ACC112 (cell line): ENCODE measurements around the gene GPBAR1.

ENCODE experiments used
- H2AFZ ChIP-seq: fragments of 200-600 bp; sonication (generic); one replicate; pipeline ENCODE4 v1.6.0; 2017; ENCODE audit warnings: antibody characterized with exemption, low read length; ENCODE audit not compliant: unreplicated experiment
- H3K27ac ChIP-seq: fragments of 200-600 bp; sonication (generic); 2 replicates; pipeline ENCODE4 v1.5.1; 2014; ENCODE audit warnings: low read depth, mild to moderate bottlenecking, antibody characterized with exemption, low read length, moderate library complexity
- H3K27me3 ChIP-seq: fragments of 200-600 bp; sonication (generic); 2 replicates; pipeline ENCODE4 v1.6.1; 2014; ENCODE audit warnings: mild to moderate bottlenecking, antibody characterized with exemption, low read length, moderate library complexity, mixed read lengths; ENCODE audit not compliant: insufficient read depth
- H3K36me3 ChIP-seq: fragments of 200-600 bp; sonication (generic); 2 replicates; pipeline ENCODE4 v1.6.1; 2016; ENCODE audit warnings: mild to moderate bottlenecking, antibody characterized with exemption, low read length, moderate library complexity, mixed read lengths; ENCODE audit not compliant: insufficient read depth
- H3K4me1 ChIP-seq: fragments of 200-600 bp; sonication (generic); one replicate; pipeline ENCODE4 v1.6.1; 2016; ENCODE audit warnings: low read length, mixed read lengths; ENCODE audit not compliant: insufficient read depth, unreplicated experiment, control insufficient read depth
- H3K4me3 ChIP-seq: fragments of 200-600 bp; sonication (generic); 2 replicates; pipeline ENCODE4 v1.5.1; 2014; ENCODE audit warnings: mild to moderate bottlenecking, low read depth, low read length
- H3K79me2 ChIP-seq: fragments of 200-600 bp; sonication (generic); one replicate; pipeline ENCODE4 v1.6.0; 2016; ENCODE audit warnings: low read length; ENCODE audit not compliant: control insufficient read depth, unreplicated experiment, insufficient read depth

The GPBAR1 gene

GRCh38 chr2:218289639-218290315, 29.0 kb downstream of the GPBAR1 start:
- no peak overlapping the region for H3K27ac ChIP-seq
- no peaks in the 10 kb centered on the region for H3K27me3 ChIP-seq
- H2AFZ ChIP-seq, result no peak overlapping the region
- peaks cover 51% of the 10 kb centered on the region for H3K4me1 ChIP-seq
- peaks cover 60% of the 10 kb centered on the region for H3K79me2 ChIP-seq
- no peaks in the 10 kb centered on the region for H3K36me3 ChIP-seq
- H3K4me3 ChIP-seq, result peak overlapping the region; percentile 93

DNA sequence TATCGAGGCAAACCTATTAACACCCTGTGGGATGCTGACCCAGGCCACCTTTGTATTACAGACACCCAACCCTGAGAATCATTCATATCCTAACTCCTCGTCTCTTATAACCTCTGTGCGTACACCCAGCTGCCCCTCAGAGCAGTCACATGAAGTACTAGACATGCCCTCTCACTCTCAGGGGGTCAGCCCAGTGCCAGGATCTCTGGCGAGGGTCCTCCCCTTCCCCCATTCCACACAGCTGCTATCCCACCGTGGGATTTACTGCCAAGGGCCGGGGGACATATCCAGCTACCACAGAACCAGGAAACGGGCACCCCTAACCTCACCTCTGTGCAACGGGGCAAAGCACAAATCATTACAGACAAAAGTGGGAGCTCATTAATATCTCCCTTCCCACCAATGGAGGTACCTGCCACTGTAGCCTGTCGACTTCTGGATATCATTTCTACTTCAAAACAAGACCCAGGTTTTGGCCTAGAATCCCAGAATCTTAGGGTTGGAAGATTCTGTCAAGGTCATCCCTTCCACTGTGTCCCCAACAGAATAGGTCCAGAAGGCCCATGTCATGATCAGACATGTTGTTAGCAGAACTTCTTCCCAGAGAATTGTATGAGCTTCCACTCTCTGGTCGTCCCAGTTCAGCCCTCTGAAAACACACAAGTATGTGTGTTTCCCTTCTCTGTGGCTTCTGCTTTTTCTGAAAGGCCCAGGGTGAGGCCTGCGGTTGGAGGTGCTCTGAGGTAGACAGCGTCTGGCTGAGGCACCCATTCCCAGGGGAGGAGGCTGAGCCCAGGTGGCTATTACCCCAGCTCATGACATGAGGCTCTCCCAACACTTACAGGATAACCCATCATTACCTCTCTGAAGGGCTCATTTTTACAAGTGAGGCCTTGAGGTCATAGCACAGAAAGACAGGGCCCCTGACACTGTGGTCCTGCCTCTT, 29.8 kb downstream of the GPBAR1 start:
- no peaks in the 10 kb centered on the region for H3K27me3 ChIP-seq
- H3K4me1 ChIP-seq, result peaks cover 43% of the 10 kb centered on the region

GRCh38 chr2:218291318-218292047, 30.7 kb downstream of the GPBAR1 start:
- Histone ChIP-seq H3K27me3 (no peaks in the 10 kb centered on the region), H3K4me1 (peaks cover 34% of the 10 kb centered on the region), H3K79me2 (peaks cover 45% of the 10 kb centered on the region), H3K27ac (peak overlapping the region; percentile 41), H3K4me3 (peak overlapping the region; percentile 93), H2AFZ (peak overlapping the region; percentile 70), H3K36me3 (no peaks in the 10 kb centered on the region)

More for the DNA sequence above, 29.8 kb downstream of the GPBAR1 start:
- peak overlapping the region; percentile 41 for H3K27ac ChIP-seq
- peak overlapping the region; percentile 93 for H3K4me3 ChIP-seq
- no peaks in the 10 kb centered on the region for H3K36me3 ChIP-seq
- peaks cover 52% of the 10 kb centered on the region for H3K79me2 ChIP-seq
- H2AFZ ChIP-seq, result no peak overlapping the region

DNA sequence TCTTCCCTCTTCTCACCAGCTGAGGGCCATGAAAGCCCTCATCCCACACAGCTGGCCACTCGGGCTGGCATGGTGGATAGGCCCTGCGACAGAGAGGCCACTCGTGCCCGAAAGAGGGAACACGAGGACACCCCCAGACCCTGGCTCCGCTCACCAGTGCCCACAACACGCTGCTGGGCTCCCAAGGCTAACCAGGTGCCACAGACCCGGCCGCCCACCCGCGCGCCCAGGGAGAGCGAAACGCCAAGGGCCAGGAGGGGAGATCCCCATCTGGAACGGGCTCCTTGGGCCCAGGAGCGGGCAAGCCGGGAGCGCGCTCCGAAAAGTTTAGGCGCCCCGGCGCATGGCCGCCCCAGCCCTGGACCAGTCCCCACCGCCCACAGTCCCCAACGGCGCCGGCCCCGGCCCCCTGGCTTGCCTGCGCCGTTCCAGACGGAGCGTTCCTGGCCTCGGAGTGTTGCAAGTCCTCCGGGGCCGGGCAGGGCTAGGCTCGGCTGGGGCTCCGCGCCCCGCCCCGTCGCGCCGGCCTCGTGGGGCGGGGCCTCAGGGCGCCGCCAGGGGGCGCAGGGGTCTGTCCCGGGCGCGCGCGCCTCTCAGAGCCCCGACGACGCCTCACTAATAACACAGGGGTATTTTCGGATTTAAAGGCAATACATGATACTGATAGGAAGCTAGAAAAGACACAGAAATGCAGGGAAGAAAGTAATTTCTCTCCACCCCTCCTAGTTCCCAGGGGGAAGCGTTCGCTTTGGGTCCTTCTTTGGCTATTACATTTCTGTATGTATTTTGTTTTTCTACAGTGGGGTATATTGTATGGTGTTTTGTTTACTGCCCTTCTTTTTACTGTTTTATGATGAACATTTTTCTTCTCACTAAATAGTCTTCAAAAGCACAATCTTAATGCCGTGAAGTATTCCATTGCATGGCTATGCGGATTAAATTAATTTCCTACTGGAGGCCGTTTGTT, 31.5 kb downstream of the GPBAR1 start, which contains the start of gene TMBIM1:
TMBIM1 (minus strand) TSS at position 456 of the 967 bp plus-strand sequence. CDS start 10,362 bp downstream, outside the sequence.
- H3K4me1 ChIP-seq, result peaks cover 33% of the 10 kb centered on the region
- peaks cover 45% of the 10 kb centered on the region for H3K79me2 ChIP-seq
- H3K36me3 ChIP-seq, result no peaks in the 10 kb centered on the region
- H3K4me3 ChIP-seq, result peak within 1 kb of the TSS; percentile 93
- H2AFZ ChIP-seq, result peak within 1 kb of the TSS; percentile 98
- H3K27ac ChIP-seq, result peak within 1 kb of the TSS; percentile 41
- H3K27me3 ChIP-seq, result no peaks in the 10 kb centered on the region

DNA sequence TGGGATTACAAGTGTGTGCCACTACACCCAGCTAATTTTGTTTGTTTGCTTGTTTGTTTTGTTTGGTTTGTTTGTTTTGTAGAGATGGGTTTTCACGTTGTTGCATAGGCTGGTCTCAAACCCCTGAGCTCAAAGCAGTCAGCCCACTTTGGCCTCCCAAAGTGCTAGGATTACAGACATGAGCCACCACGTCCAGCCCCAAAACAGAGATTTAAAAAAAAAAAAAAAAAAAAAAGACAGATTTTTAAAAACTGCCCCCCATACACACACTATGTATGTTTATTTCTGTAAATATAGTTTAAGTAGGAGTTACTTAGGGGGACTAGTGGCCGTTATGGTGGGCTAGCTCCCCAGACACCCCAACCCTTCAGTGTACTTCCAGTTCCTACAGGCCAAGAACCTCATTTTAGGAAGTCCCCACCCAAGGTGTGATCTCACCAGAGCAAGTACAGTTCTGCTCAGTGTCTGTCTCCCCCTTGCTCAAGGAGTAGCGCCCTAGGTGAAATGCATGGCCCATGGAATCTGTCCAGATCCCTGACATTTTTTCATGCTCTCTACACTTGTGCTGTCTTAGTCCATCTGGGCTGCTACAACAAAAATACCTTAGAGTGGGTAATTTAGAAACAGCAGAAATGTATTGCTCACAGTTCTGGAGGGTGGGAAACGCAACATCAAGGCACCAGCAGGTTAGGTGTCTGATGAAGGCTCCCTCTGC, 33.1 kb downstream of the GPBAR1 start:
- peaks cover 26% of the 10 kb centered on the region for H3K4me1 ChIP-seq

DNA sequence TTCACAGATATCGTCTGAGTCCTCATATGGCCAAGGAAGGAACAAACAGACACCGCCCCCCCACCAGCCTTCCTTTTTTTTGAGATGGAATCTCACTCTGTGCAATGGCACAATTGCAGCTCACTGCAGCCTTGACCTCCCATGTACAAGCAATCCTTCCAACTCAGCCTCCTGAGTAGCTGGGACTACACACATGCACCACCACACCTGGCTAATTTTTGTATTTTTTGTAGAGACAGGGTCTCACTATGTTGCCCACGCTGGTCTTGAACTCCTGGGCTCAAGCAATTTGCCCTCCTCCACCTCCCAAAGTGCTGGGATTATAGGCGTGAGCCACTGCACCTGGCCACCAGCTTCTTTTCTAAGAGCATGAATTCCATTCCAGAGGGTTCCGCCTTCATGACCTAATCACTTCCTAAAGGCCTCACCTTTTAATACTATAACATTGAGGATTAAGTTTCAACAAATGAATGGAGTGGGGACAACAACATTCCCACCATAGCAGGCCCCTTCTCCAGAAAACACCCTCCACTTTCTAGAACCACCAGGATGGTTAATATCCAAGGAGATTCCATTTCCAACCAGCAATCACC, 33.7 kb downstream of the GPBAR1 start:
- Histone ChIP-seq H2AFZ (no peak overlapping the region), H3K27ac (no peak overlapping the region), H3K36me3 (no peaks in the 10 kb centered on the region), H3K27me3 (no peaks in the 10 kb centered on the region), H3K4me1 (peaks cover 26% of the 10 kb centered on the region), H3K79me2 (peaks cover 28% of the 10 kb centered on the region), H3K4me3 (no peak overlapping the region)

More for the DNA sequence above, 33.1 kb downstream of the GPBAR1 start:
- Histone ChIP-seq H3K79me2 (peaks cover 33% of the 10 kb centered on the region), H3K4me3 (no peak overlapping the region), H2AFZ (no peak overlapping the region), H3K27me3 (no peaks in the 10 kb centered on the region), H3K36me3 (no peaks in the 10 kb centered on the region), H3K27ac (no peak overlapping the region)

DNA sequence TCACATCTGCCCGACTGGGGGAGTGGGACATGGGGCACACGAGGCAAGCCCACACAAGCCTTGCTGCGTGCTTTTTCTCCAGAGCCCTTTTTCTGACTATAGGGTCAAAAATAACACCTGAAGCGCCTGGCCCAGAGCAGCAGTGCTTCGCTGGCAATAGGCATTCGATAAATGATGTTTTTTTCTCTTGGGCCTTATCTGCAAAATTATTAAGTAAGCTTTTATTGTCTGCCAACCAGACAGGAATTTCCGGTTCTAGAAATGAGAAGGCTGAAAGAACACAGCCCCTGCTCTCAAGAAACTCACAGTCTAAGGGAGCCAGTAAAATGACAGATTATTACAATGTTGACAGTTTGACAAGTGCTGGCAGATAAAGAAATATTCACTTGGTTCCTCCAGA, 34.2 kb downstream of the GPBAR1 start:
- Histone ChIP-seq H3K27ac (no peak overlapping the region), H3K27me3 (no peaks in the 10 kb centered on the region), H3K79me2 (peaks cover 23% of the 10 kb centered on the region), H2AFZ (no peak overlapping the region), H3K36me3 (no peaks in the 10 kb centered on the region), H3K4me3 (no peak overlapping the region), H3K4me1 (peaks cover 22% of the 10 kb centered on the region)

DNA sequence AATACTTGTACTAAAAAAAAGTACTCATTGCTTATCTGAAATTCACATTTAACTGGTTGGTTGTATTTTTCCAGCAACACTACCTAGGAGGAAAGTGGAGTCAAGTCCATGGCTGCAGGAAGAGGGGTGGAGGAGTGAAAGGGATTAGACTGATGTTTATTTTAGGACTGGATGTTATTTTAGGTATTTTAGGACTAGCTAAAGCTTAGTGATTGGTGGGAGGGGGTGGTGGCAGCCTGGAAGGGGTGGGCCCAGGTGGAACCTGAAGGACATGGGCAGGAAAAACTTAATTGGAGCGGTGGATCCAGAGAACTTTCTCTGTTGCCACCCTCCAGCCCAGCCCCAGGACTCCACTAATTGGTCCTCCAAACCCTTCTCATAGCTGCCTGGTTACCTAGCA, 35.4 kb downstream of the GPBAR1 start:
- no peaks in the 10 kb centered on the region for H3K36me3 ChIP-seq
- H2AFZ ChIP-seq, result no peak overlapping the region
- no peak overlapping the region for H3K27ac ChIP-seq
- no peak overlapping the region for H3K4me3 ChIP-seq
- H3K79me2 ChIP-seq, result peaks cover 11% of the 10 kb centered on the region
- no peaks in the 10 kb centered on the region for H3K27me3 ChIP-seq
- peaks cover 10% of the 10 kb centered on the region for H3K4me1 ChIP-seq

DNA sequence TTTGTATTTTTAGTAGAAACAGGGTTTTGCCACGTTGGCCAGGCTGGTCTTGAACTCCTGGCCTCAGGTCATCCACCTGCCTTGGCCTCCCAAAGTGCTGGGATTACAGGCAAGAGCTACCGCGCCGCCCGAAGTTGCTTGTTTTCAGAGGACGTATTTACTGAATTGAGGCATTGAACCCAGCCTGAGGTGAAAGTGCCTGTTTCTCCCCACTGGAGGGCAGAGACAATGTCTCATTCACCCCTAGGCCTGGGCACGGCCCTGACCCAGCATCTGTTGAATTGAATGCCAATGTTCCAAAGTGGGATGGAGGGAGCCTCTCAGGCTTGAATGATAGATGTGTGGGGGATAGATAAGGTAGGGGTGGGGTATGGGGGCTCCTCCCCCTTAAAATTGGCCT, 36.0 kb downstream of the GPBAR1 start:
- no peaks in the 10 kb centered on the region for H3K27me3 ChIP-seq
- H3K4me1 ChIP-seq, result peaks cover 6% of the 10 kb centered on the region
- H3K4me3 ChIP-seq, result no peak overlapping the region
- H3K36me3 ChIP-seq, result no peaks in the 10 kb centered on the region
- H3K79me2 ChIP-seq, result peaks cover 5% of the 10 kb centered on the region
- H3K27ac ChIP-seq, result no peak overlapping the region
- no peak overlapping the region for H2AFZ ChIP-seq
